Vagina (tissue), 2 donors: ENCODE data around the gene DNAJC25. TPM values are rescaled to one million over a fixed set of nuclear protein-coding genes. Genes with fewer than 3 reads are reported as not detected.

ENCODE experiments used
- DNase-seq, 2 donors: peaks; one replicate each; pipeline ENCODE4 v3.0.0-alpha.2; 2017; ENCODE audit errors: extremely low spot score in 2 of 2
- H3K27ac ChIP-seq: fragments of 200-600 bp; sonication (generic); one replicate; pipeline ENCODE4 v1.5.1; 2019
- H3K27me3 ChIP-seq: fragments of 200-600 bp; sonication (generic); one replicate; pipeline ENCODE4 v1.5.1; 2019
- H3K36me3 ChIP-seq, 2 donors: fragments of 200-600 bp; sonication (generic); one replicate each; pipeline ENCODE4 v1.5.1; 2017 to 2019
- H3K4me1 ChIP-seq: fragments of 200-600 bp; sonication (generic); one replicate; pipeline ENCODE4 v1.5.1; 2019
- H3K4me3 ChIP-seq, 2 donors: fragments of 200-600 bp; sonication (generic); 1 replicate in 1 of 2; 2 replicates in 1 of 2; pipeline ENCODE4 v1.5.1; 2016 to 2019
- H3K9me3 ChIP-seq: fragments of 200-600 bp; sonication (generic); one replicate; pipeline ENCODE4 v1.5.1; 2019
- CTCF ChIP-seq, 3 experiments: fragments of 450-650 bp in 2 of 3; fragments of 200-600 bp in 1 of 3; sonication (generic) in 1 of 3; IDR thresholded peaks; one replicate each; pipeline ENCODE4 v1.5.1; 2017 to 2019; ENCODE audit warnings: antibody characterized with exemption in 3 of 3, mild to moderate bottlenecking in 2 of 3, moderate library complexity in 2 of 3
- POLR2A ChIP-seq, 2 donors: fragments of 450-650 bp; IDR thresholded peaks; one replicate each; pipeline ENCODE4 v1.6.1; 2017; ENCODE audit warnings: antibody characterized with exemption in 2 of 2, mild to moderate bottlenecking in 2 of 2, moderate library complexity in 2 of 2
- POLR2AphosphoS5 ChIP-seq, 2 donors: sonication (generic); formaldehyde crosslinking; IDR thresholded peaks; one replicate each; pipeline ENCODE4 v1.9.0; 2017; ENCODE audit warnings: antibody characterized with exemption in 2 of 2, mild to moderate bottlenecking in 2 of 2, low read depth in 1 of 2; ENCODE audit not compliant: insufficient read depth in 1 of 2
- intact Hi-C: fragments of 100-400 bp; cut with DNase I; formaldehyde crosslinking; loops from one replicate; pipeline ENCODE4 v1.15.1; 2023
- total RNA-seq: library from RNA; depleted of rRNA; stranded (reverse); fragments of >200 nt; gene quantifications from one replicate; pipeline ENCODE4 v1.2.3, GENCODE V29; 2016

The DNAJC25 gene
- total RNA-seq, result 6.1 TPM

GRCh38 chr9:111631214-111631971 is at the start of gene DNAJC25:
Gene DNAJC25, plus strand, starts transcription at chr9:111631334. Its CDS starts 74 bp downstream, at chr9:111631408.
- intact Hi-C loops, result no loop called here
- peaks cover 48% of the 10 kb centered on the region for H3K4me1 ChIP-seq
- TF ChIP-seq POLR2A (IDR thresholded peaks at IDR 0.05) (peak; percentile 93 to 99), POLR2AphosphoS5 (IDR thresholded peaks at IDR 0.05; ENCODE audit: insufficient read depth in 1 of 2, low read depth in 1 of 2) (peak; percentile 90 to 95), CTCF (IDR thresholded peaks at IDR 0.05) (no peak)

GRCh38 chr9:111582888-111583287 is 48.2 kb upstream of the DNAJC25 start:
- TF ChIP-seq POLR2A (IDR thresholded peaks at IDR 0.05) (no peak), CTCF (IDR thresholded peaks at IDR 0.05) (no peak), POLR2AphosphoS5 (IDR thresholded peaks at IDR 0.05; ENCODE audit: insufficient read depth in 1 of 2, low read depth in 1 of 2) (no peak)
- Histone ChIP-seq H3K4me3 (no peak overlapping the region), H3K27ac (no peak overlapping the region), H3K36me3 (peaks cover 0 to 52% of the 10 kb centered on the region in 2 donors), H3K9me3 (no peaks in the 10 kb centered on the region), H3K27me3 (no peaks in the 10 kb centered on the region), H3K4me1 (no peaks in the 10 kb centered on the region)
- DNase-seq, result no peak
- intact Hi-C loops, result no loop called here

More at GRCh38 chr9:111631214-111631971, at the start of gene DNAJC25:
- peak; percentile 98 to 99 for DNase-seq
- Histone ChIP-seq H3K4me3 (peak within 1 kb of the TSS; percentile 80 to 83), H3K27me3 (no peaks in the 10 kb centered on the region), H3K27ac (peak within 1 kb of the TSS; percentile 86), H3K9me3 (no peaks in the 10 kb centered on the region), H3K36me3 (no peaks in the 10 kb centered on the region)

GRCh38 chr9:111586378-111586777 is 44.8 kb upstream of the DNAJC25 start:
- peaks cover 0 to 38% of the 10 kb centered on the region in 2 donors for H3K36me3 ChIP-seq
- no peak for DNase-seq
- no peaks in the 10 kb centered on the region for H3K9me3 ChIP-seq
- H3K27ac ChIP-seq, result no peak overlapping the region
- H3K27me3 ChIP-seq, result no peaks in the 10 kb centered on the region
- intact Hi-C loops, result no loop called here
- no peaks in the 10 kb centered on the region for H3K4me1 ChIP-seq
- no peak overlapping the region for H3K4me3 ChIP-seq
- no peak for TF ChIP-seq POLR2AphosphoS5 (IDR thresholded peaks at IDR 0.05; ENCODE audit: insufficient read depth in 1 of 2, low read depth in 1 of 2)
- no peak for TF ChIP-seq CTCF (IDR thresholded peaks at IDR 0.05)
- no peak for TF ChIP-seq POLR2A (IDR thresholded peaks at IDR 0.05)

GRCh38 chr9:111588846-111589245 is 42.3 kb upstream of the DNAJC25 start:
- TF ChIP-seq POLR2A (IDR thresholded peaks at IDR 0.05), result no peak
- no peak for TF ChIP-seq POLR2AphosphoS5 (IDR thresholded peaks at IDR 0.05; ENCODE audit: insufficient read depth in 1 of 2, low read depth in 1 of 2)
- TF ChIP-seq CTCF (IDR thresholded peaks at IDR 0.05), result no peak
- intact Hi-C loops, result no loop called here
- Histone ChIP-seq H3K4me1 (no peaks in the 10 kb centered on the region), H3K27me3 (no peaks in the 10 kb centered on the region), H3K4me3 (no peak overlapping the region), H3K27ac (no peak overlapping the region), H3K9me3 (no peaks in the 10 kb centered on the region), H3K36me3 (peaks cover 0 to 34% of the 10 kb centered on the region in 2 donors)
- no peak for DNase-seq
